DOHH2 (cell line): ENCODE measurements around the gene MARK3.

Source experiments
- H3F3A ChIP-seq: fragments of 200-600 bp; sonication (generic), shearing (Covaris generic); 2 replicates; pipeline ENCODE4 v1.6.0; 2016; ENCODE audit warnings: antibody characterized with exemption, mild to moderate bottlenecking; ENCODE audit not compliant: control insufficient read depth, insufficient read depth
- H3K27ac ChIP-seq: fragments of 200-600 bp; sonication (generic); 2 replicates; pipeline ENCODE4 v1.5.1; 2014; ENCODE audit warnings: low read depth, mild to moderate bottlenecking, low read length, moderate library complexity
- H3K27me3 ChIP-seq: fragments of 200-600 bp; sonication (generic); 2 replicates; pipeline ENCODE4 v1.6.1; 2014; ENCODE audit warnings: mild to moderate bottlenecking, low read length, mixed read lengths; ENCODE audit not compliant: control insufficient read depth
- H3K36me3 ChIP-seq: fragments of 200-600 bp; sonication (generic); 2 replicates; pipeline ENCODE4 v1.6.1; 2014; ENCODE audit warnings: mild to moderate bottlenecking, low read length, moderate library complexity, mixed read lengths; ENCODE audit not compliant: control insufficient read depth
- H3K4me1 ChIP-seq: fragments of 200-600 bp; sonication (generic); 2 replicates; pipeline ENCODE4 v1.6.1; 2014; ENCODE audit warnings: mild to moderate bottlenecking, low read length, mixed read lengths; ENCODE audit not compliant: control insufficient read depth
- H3K4me2 ChIP-seq: fragments of 200-600 bp; sonication (generic); 2 replicates; pipeline ENCODE4 v1.6.0; 2014; ENCODE audit warnings: mild to moderate bottlenecking, low read length, moderate library complexity
- H3K4me3 ChIP-seq: fragments of 200-600 bp; sonication (generic); 2 replicates; pipeline ENCODE4 v1.5.1; 2014; ENCODE audit warnings: mild to moderate bottlenecking, low read length, mixed read lengths
- H3K79me2 ChIP-seq: fragments of 200-600 bp; sonication (generic); 2 replicates; pipeline ENCODE4 v1.6.1; 2014; ENCODE audit warnings: mild to moderate bottlenecking, low read length, mixed read lengths; ENCODE audit not compliant: control insufficient read depth
- H3K9me2 ChIP-seq: fragments of 200-600 bp; sonication (generic); replicated peaks from 2 replicates; pipeline ENCODE4 v1.6.1; 2014; ENCODE audit warnings: mild to moderate bottlenecking, low read length, mixed read lengths; ENCODE audit not compliant: control insufficient read depth
- H3K9me3 ChIP-seq: fragments of 200-600 bp; sonication (generic); 2 replicates; pipeline ENCODE4 v1.6.1; 2014; ENCODE audit warnings: antibody characterized with exemption, low read length, mixed read lengths; ENCODE audit not compliant: control insufficient read depth, insufficient read depth
- H4K20me1 ChIP-seq: fragments of 200-600 bp; sonication (generic); 2 replicates; pipeline ENCODE4 v1.6.0; 2014; ENCODE audit warnings: low read depth, mild to moderate bottlenecking, antibody characterized with exemption, low read length, moderate library complexity; ENCODE audit not compliant: control insufficient read depth, insufficient read depth
- CTCF ChIP-seq: fragments of 200-600 bp; sonication (generic); IDR thresholded peaks from one replicate; pipeline ENCODE4 v1.5.1; 2014; ENCODE audit warnings: antibody characterized with exemption, mild to moderate bottlenecking, low read depth, low read length; ENCODE audit not compliant: poor library complexity, severe bottlenecking
- EZH2phosphoT487 ChIP-seq: fragments of 200-600 bp; sonication (generic); IDR thresholded peaks from 2 replicates; pipeline ENCODE4 v1.6.1; 2017; ENCODE audit warnings: borderline replicate concordance, mild to moderate bottlenecking, antibody characterized with exemption, low read length, moderate library complexity, mixed read lengths

The MARK3 gene

GRCh38 chr14:103450416-103450815, 65.2 kb downstream of the MARK3 start:
- Histone ChIP-seq H4K20me1 (no peaks in the 10 kb centered on the region), H3K4me1 (0 out of 2 replicates have a peak, but pooled peaks cover 3% of the 10 kb centered on the region), H3K4me2 (no peak overlapping the region), H3K9me3 (no peaks in the 10 kb centered on the region), H3K79me2 (peaks cover 28% of the 10 kb centered on the region), H3K27me3 (no peaks in the 10 kb centered on the region), H3K4me3 (no peak overlapping the region), H3K36me3 (peaks cover 5% of the 10 kb centered on the region; the same call in 1 of the 2 replicates), H3K27ac (no peak overlapping the region), H3K9me2 (no peaks in the 10 kb centered on the region), H3F3A (no peaks in the 10 kb centered on the region)
- TF ChIP-seq EZH2phosphoT487 (no peak), CTCF (no peak)

GRCh38 chr14:103451401-103451800, 66.2 kb downstream of the MARK3 start:
- peaks cover 21% of the 10 kb centered on the region for H3K79me2 ChIP-seq
- H4K20me1 ChIP-seq: no peaks in the 10 kb centered on the region
- no peaks in the 10 kb centered on the region for H3K27me3 ChIP-seq

GRCh38 chr14:103453791-103454190, 68.6 kb downstream of the MARK3 start:
- no peaks in the 10 kb centered on the region for H3K9me3 ChIP-seq
- no peak for TF ChIP-seq EZH2phosphoT487
- TF ChIP-seq CTCF: no peak
- H3K27me3 ChIP-seq: no peaks in the 10 kb centered on the region
- no peak overlapping the region for H3K4me3 ChIP-seq
- no peak overlapping the region for H3K4me2 ChIP-seq
- H3F3A ChIP-seq: peaks cover 3% of the 10 kb centered on the region; the same call in 1 of the 2 replicates
- no peaks in the 10 kb centered on the region for H3K4me1 ChIP-seq
- H3K27ac ChIP-seq: no peak overlapping the region
- peaks cover 18% of the 10 kb centered on the region for H3K36me3 ChIP-seq
- H4K20me1 ChIP-seq: no peaks in the 10 kb centered on the region
- H3K79me2 ChIP-seq: peaks cover 5% of the 10 kb centered on the region; the same call in 1 of the 2 replicates
- no peaks in the 10 kb centered on the region for H3K9me2 ChIP-seq

More at GRCh38 chr14:103451401-103451800, 66.2 kb downstream of the MARK3 start:
- H3K27ac ChIP-seq: no peak overlapping the region
- no peaks in the 10 kb centered on the region for H3K9me3 ChIP-seq
- H3F3A ChIP-seq: no peaks in the 10 kb centered on the region
- peaks cover 7% of the 10 kb centered on the region; the same call in 1 of the 2 replicates for H3K36me3 ChIP-seq
- no peaks in the 10 kb centered on the region for H3K9me2 ChIP-seq
- H3K4me1 ChIP-seq: 0 out of 2 replicates have a peak, but pooled peaks cover 3% of the 10 kb centered on the region
- no peak overlapping the region for H3K4me3 ChIP-seq
- H3K4me2 ChIP-seq: no peak overlapping the region
- TF ChIP-seq EZH2phosphoT487: no peak
- no peak for TF ChIP-seq CTCF
